GM12878 (cell line): ENCODE data around the gene UPP2. TPM values are rescaled to one million over a fixed set of nuclear protein-coding genes. Genes with fewer than 3 reads are reported as not detected.

Experiments used
- ATAC-seq: fragments of 200-7000 bp; cut with Tn5 transposase; 3 replicates; pipeline ENCODE4 v1.9.1; 2020; ENCODE audit warnings: mild to moderate bottlenecking, moderate library complexity
- BruUV-seq: library from RNA; stranded (reverse); fragments of 400-500 nt; replicated peaks from 2 replicates; lab custom pipeline; 2021; lab: Mats Ljungman, UMichigan
- CTCF ChIA-PET: fragments of 300-600 bp; sonication (Branson Sonifier 250); formaldehyde crosslinking; extraction: SDS; loops from one replicate; lab custom pipeline; 2021; ENCODE audit warnings: inconsistent platforms; lab: Yijun Ruan, JAX
- POLR2A ChIA-PET: fragments of 350-600 bp; formaldehyde crosslinking; extraction: SDS; loops from one replicate; lab custom pipeline; 2021; ENCODE audit warnings: inconsistent platforms; lab: Charles Lee
- RAD21 ChIA-PET: fragments of 300-600 bp; sonication (Branson Sonifier 250); formaldehyde crosslinking; loops from one replicate; lab custom pipeline; 2023; ENCODE audit warnings: antibody characterized with exemption; ENCODE audit not compliant: unreplicated experiment; lab: Charles Lee
- SMC1A ChIA-PET: fragments of 300-600 bp; sonication (Branson Sonifier 250); formaldehyde crosslinking; loops from one replicate; lab custom pipeline; 2023; ENCODE audit not compliant: unreplicated experiment, uncharacterized antibody; lab: Charles Lee
- DNase-seq: peaks from one replicate; pipeline ENCODE4 v3.0.0-alpha.2; 2011; ENCODE audit warnings: low read depth, low spot score
- FAIRE-seq: peaks from 3 replicates; lab custom pipeline; 2011; peaks lifted over from hg19 to GRCh38; lab: Jason Lieb, UNC
- H2AFZ ChIP-seq: 2 replicates; pipeline ENCODE4 v1.6.0; 2011; ENCODE audit warnings: low read depth, low read length, control low read depth; ENCODE audit not compliant: control insufficient read depth
- H3K27ac ChIP-seq: 2 replicates; pipeline ENCODE4 v1.5.1; 2011; ENCODE audit warnings: control low read depth; ENCODE audit not compliant: control insufficient read depth, insufficient read depth
- H3K27me3 ChIP-seq, 2 experiments: replicated peaks in 1 of 2; 2 replicates each; pipeline versions ENCODE4 v1.6.0 to v1.6.1; 2011; ENCODE audit warnings: low read length in 1 of 2; ENCODE audit not compliant: control insufficient read depth in 2 of 2, insufficient read depth in 2 of 2
- H3K36me3 ChIP-seq, 2 experiments: 2 replicates each; pipeline ENCODE4 v1.5.1; 2011; ENCODE audit warnings: low read length in 1 of 2; ENCODE audit not compliant: control insufficient read depth in 2 of 2, insufficient read depth in 2 of 2
- H3K4me1 ChIP-seq: 2 replicates; pipeline ENCODE4 v1.6.1; 2011; ENCODE audit warnings: mild to moderate bottlenecking, low read length, moderate library complexity, mixed read lengths; ENCODE audit not compliant: control insufficient read depth, insufficient read depth
- H3K4me2 ChIP-seq: 2 replicates; pipeline ENCODE4 v1.6.0; 2011; ENCODE audit warnings: control low read depth; ENCODE audit not compliant: control insufficient read depth, insufficient read depth
- H3K4me3 ChIP-seq: fragments of 200-600 bp; sonication (generic); 2 replicates; pipeline ENCODE4 v1.5.1; 2016
- H3K79me2 ChIP-seq: 2 replicates; pipeline ENCODE4 v1.6.0; 2011; ENCODE audit warnings: low read length; ENCODE audit not compliant: control insufficient read depth, insufficient read depth
- H3K9ac ChIP-seq: 2 replicates; pipeline ENCODE4 v1.8.0; 2011; ENCODE audit warnings: low read length, control low read depth, mixed read lengths; ENCODE audit not compliant: control insufficient read depth, insufficient read depth
- H3K9me3 ChIP-seq: replicated peaks from 3 replicates; pipeline ENCODE4 v1.5.1; 2011; ENCODE audit warnings: mild to moderate bottlenecking, low read length; ENCODE audit not compliant: control insufficient read depth, insufficient read depth
- H4K20me1 ChIP-seq: 2 replicates; pipeline ENCODE4 v1.6.0; 2011; ENCODE audit not compliant: control insufficient read depth, insufficient read depth
- CREB1 ChIP-seq: IDR thresholded peaks from 2 replicates; pipeline ENCODE4 v1.6.1; 2012; ENCODE audit warnings: low read depth, mild to moderate bottlenecking, inconsistent platforms
- ELK1 ChIP-seq: IDR thresholded peaks from 2 replicates; pipeline ENCODE4 v1.6.1; 2012; ENCODE audit warnings: low read depth, low read length, improper control_type of control experiment
- MXI1 ChIP-seq: fragments of 150-350 bp; IDR thresholded peaks from 2 replicates; pipeline ENCODE4 v1.6.1; 2011; ENCODE audit warnings: low read depth, mild to moderate bottlenecking, inconsistent platforms, low read length, improper control_type of control experiment
- PBX3 ChIP-seq: IDR thresholded peaks from 2 replicates; pipeline ENCODE4 v1.6.1; 2011; ENCODE audit warnings: mild to moderate bottlenecking, low read depth, low read length, moderate library complexity; ENCODE audit not compliant: insufficient replicate concordance
- POU2F2 ChIP-seq: IDR thresholded peaks from 3 replicates; pipeline ENCODE4 v1.6.1; 2011; ENCODE audit warnings: low read depth, mild to moderate bottlenecking, low read length, borderline replicate concordance
- RAD21 ChIP-seq: IDR thresholded peaks from 2 replicates; pipeline ENCODE4 v1.6.1; 2011; ENCODE audit warnings: mild to moderate bottlenecking, low read depth, low read length, moderate library complexity; ENCODE audit not compliant: insufficient read depth
- RFX5 ChIP-seq: IDR thresholded peaks from 2 replicates; pipeline ENCODE4 v1.6.1; 2011; ENCODE audit warnings: low read depth, low read length, improper control_type of control experiment
- SKIL ChIP-seq: fragments of 450-650 bp; IDR thresholded peaks from 2 replicates; pipeline ENCODE4 v1.6.1; 2017; ENCODE audit warnings: mild to moderate bottlenecking, low read depth, inconsistent platforms; ENCODE audit not compliant: poor library complexity, severe bottlenecking
- STAT1 ChIP-seq: fragments of 450-650 bp; conservative IDR thresholded peaks from 2 replicates; pipeline ENCODE4 v1.6.1; 2014; ENCODE audit warnings: antibody characterized with exemption, mild to moderate bottlenecking
- TCF12 ChIP-seq: IDR thresholded peaks from 2 replicates; pipeline ENCODE4 v1.6.1; 2011; ENCODE audit warnings: low read depth, mild to moderate bottlenecking, low read length
- ZNF274 ChIP-seq: IDR thresholded peaks from one replicate; pipeline ENCODE4 v1.8.0; 2011; ENCODE audit not compliant: insufficient read length, insufficient read depth
- WGBS: methylation state at CpG from one replicate; pipeline ENCODE4 v1.1.6; 2016; ENCODE audit warnings: low lambda C conversion rate; ENCODE audit not compliant: insufficient replicate concordance, insufficient coverage; ENCODE audit errors: missing lambda C conversion rate; 5-methylcytosine and 5-hydroxymethylcytosine counted together
- in situ Hi-C: fragments of 300-500 bp; cut with MboI; formaldehyde crosslinking; loops from 9 replicates; pipeline ENCODE4 v1.14.3; 2018; ENCODE audit warnings: mixed read lengths
- intact Hi-C: fragments of 100-400 bp; cut with micrococcal nuclease; formaldehyde crosslinking; loops from one replicate; pipeline ENCODE4 v1.14.2; 2022; ENCODE audit not compliant: unreplicated experiment
- polyA plus RNA-seq, 11 experiments: library from polyadenylated mRNA; depleted of rRNA in 4 of 11; unstranded in 6 of 11; stranded (reverse) in 5 of 11; fragments of >200 nt; fragmentation: Nextera tagmentation in 4 of 11; fragmentation: Illumina TruSeq in 1 of 11; extraction: Ambion mirVana in 4 of 11; extraction: Trizol in 1 of 11; gene quantifications; 1 replicate in 1 of 11; 2 replicates in 10 of 11; pipeline versions ENCODE4 v1.2.1 to v1.2.3, GENCODE V29; 2011 to 2016; ENCODE audit warnings: inconsistent platforms in 2 of 11, missing spikeins in 2 of 11, low read depth in 1 of 11
- total RNA-seq, 4 experiments: library from RNA; depleted of rRNA in 3 of 4; stranded (reverse); fragments of >200 nt in 3 of 4; fragmentation: Illumina TruSeq in 1 of 4; extraction: Trizol in 1 of 4; gene quantifications; 2 replicates each; pipeline versions ENCODE4 v1.2.1 to v1.2.3, GENCODE V29; 2013 to 2021
- TF ChIP-seq, protein P1 (sequence below): fragments of 450-650 bp; IDR thresholded peaks from 2 replicates; pipeline ENCODE4 v1.6.1; 2018; ENCODE audit warnings: borderline replicate concordance, mild to moderate bottlenecking; ENCODE audit not compliant: partially characterized antibody

UPP2 gene
- total and polyA plus RNA-seq, 10 of the 15 experiments (the other 5 are each of a cell fraction or from before 2014, with no cell fraction given) = not detected

DNA sequence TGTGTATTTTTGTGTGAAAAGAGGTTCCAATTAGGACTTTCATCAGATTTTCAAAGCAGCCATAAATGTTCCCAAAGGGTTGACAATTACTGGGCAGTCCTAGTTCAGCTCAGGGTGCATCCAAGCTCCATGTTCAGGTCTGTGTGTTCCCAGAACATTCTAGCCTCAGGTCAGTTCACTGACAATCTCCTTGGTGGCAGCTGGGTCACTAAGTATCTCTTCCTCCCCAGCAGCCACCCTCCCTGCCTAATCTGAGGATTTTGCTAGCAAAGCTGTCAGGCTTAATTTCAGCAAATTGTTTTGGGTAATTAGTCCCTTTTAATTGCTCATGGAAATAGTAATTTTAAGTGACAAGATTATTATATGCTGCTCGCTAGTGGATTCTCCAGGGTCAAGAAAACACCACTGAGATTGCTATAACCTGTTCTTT, 29.8 kb downstream of the UPP2 start:
- ATAC-seq = no peak

More for the DNA sequence above, 29.8 kb downstream of the UPP2 start:
- in situ Hi-C loops = no loop called here
- RAD21 ChIA-PET = no interaction called here
- CTCF ChIA-PET = interaction anchor here (1.2 to 1.4 kb wide), 2 partner anchors 8 to 623 kb away, joined by 3 to 6 read pairs; no protein-coding TSS in a partner anchor
- POLR2A ChIA-PET = no interaction called here
- Histone ChIP-seq H3K4me1 (no peaks in the 10 kb centered on the region), H3K36me3 (no peaks in the 10 kb centered on the region), H2AFZ (no peak overlapping the region), H3K27ac (no peak overlapping the region), H3K4me3 (no peak overlapping the region), H3K79me2 (no peaks in the 10 kb centered on the region), H4K20me1 (no peaks in the 10 kb centered on the region), H3K4me2 (no peak overlapping the region), H3K9me3 (no peaks in the 10 kb centered on the region), H3K9ac (no peak overlapping the region), H3K27me3 (no peaks in the 10 kb centered on the region; a peak in 1 of 4 replicates)
- SMC1A ChIA-PET = no interaction called here
- no peak for FAIRE-seq
- no peak for DNase-seq
- 0% methylated on average over 1 of the region's 1 CpG for WGBS
- TF ChIP-seq ZNF274 = no peak
- TF ChIP-seq CREB1 = no peak
- TF ChIP-seq RAD21 = no peak
- no peak for TF ChIP-seq RFX5
- TF ChIP-seq PBX3 = no peak
- TF ChIP-seq SKIL = no peak
- TF ChIP-seq MXI1 = no peak
- TF ChIP-seq POU2F2 = no peak
- TF ChIP-seq STAT1 = no peak
- TF ChIP-seq, protein P1, sequence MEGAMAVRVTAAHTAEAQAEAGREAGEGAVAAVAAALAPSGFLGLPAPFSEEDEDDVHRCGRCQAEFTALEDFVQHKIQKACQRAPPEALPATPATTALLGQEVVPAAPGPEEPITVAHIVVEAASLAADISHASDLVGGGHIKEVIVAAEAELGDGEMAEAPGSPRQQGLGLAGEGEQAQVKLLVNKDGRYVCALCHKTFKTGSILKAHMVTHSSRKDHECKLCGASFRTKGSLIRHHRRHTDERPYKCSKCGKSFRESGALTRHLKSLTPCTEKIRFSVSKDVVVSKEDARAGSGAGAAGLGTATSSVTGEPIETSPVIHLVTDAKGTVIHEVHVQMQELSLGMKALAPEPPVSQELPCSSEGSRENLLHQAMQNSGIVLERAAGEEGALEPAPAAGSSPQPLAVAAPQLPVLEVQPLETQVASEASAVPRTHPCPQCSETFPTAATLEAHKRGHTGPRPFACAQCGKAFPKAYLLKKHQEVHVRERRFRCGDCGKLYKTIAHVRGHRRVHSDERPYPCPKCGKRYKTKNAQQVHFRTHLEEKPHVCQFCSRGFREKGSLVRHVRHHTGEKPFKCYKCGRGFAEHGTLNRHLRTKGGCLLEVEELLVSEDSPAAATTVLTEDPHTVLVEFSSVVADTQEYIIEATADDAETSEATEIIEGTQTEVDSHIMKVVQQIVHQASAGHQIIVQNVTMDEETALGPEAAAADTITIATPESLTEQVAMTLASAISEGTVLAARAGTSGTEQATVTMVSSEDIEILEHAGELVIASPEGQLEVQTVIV = no peak
- TF ChIP-seq ELK1 = no peak
- TF ChIP-seq TCF12 = no peak
- no TSS peak for BruUV-seq
- intact Hi-C loops = no loop called here
